ENCODE data around the gene CFAP299. TPM values are rescaled to one million over a fixed set of nuclear protein-coding genes. Genes with fewer than 3 reads are reported as not detected.

CFAP299 gene
- total RNA-seq, 1 experiment from 2014 or later, result not detected

- no peak overlapping the region for H3K27ac ChIP-seq (ENCODE audit: low read depth, low read length, poor library complexity, severe bottlenecking)
- CTCF ChIA-PET, result no interaction called here
- no peaks in the 10 kb centered on the region for H3K9me3 ChIP-seq (ENCODE audit: low read depth, low read length, poor library complexity, severe bottlenecking)
- BruUV-seq (replicated peaks), result no TSS peak
- DNase-seq (ENCODE audit: low spot score), result no peak
- POLR2A ChIA-PET (ENCODE audit: low non-redundant PET), result no interaction called here
- TF ChIP-seq CTCF (conservative IDR thresholded peaks at IDR 0.05; ENCODE audit: low read depth, low read length), result no peak
- H3K4me1 ChIP-seq (ENCODE audit: insufficient read depth, low read length, poor library complexity, severe bottlenecking), result no peaks in the 10 kb centered on the region
- intact Hi-C loops (cut with micrococcal nuclease; ENCODE audit: unreplicated experiment), result no loop called here
- H3K4me3 ChIP-seq (ENCODE audit: low read depth, low read length, poor library complexity, severe bottlenecking), result no peak overlapping the region
- H3K36me3 ChIP-seq (ENCODE audit: insufficient read depth, low read length, poor library complexity, severe bottlenecking), result no peaks in the 10 kb centered on the region
- peaks cover 4% of the 10 kb centered on the region for H3K27me3 ChIP-seq (replicated peaks; ENCODE audit: insufficient read depth, low read depth, low read length, poor library complexity)
Observed at GRCh38 chr4:80948141-80948540, 612.6 kb downstream of the CFAP299 start.

- intact Hi-C loops (cut with micrococcal nuclease; ENCODE audit: unreplicated experiment), result no loop called here
- no peak for DNase-seq (ENCODE audit: low spot score)
- Histone ChIP-seq H3K4me3 (ENCODE audit: low read depth, low read length, poor library complexity, severe bottlenecking) (no peak overlapping the region), H3K36me3 (ENCODE audit: insufficient read depth, low read length, poor library complexity, severe bottlenecking) (no peaks in the 10 kb centered on the region), H3K9me3 (ENCODE audit: low read depth, low read length, poor library complexity, severe bottlenecking) (no peaks in the 10 kb centered on the region), H3K27me3 (replicated peaks; ENCODE audit: insufficient read depth, low read depth, low read length, poor library complexity) (peaks cover 4% of the 10 kb centered on the region), H3K4me1 (ENCODE audit: insufficient read depth, low read length, poor library complexity, severe bottlenecking) (no peaks in the 10 kb centered on the region), H3K27ac (ENCODE audit: low read depth, low read length, poor library complexity, severe bottlenecking) (no peak overlapping the region)
- no TSS peak for BruUV-seq (replicated peaks)
- TF ChIP-seq EZH2 (IDR thresholded peaks at IDR 0.05; ENCODE audit: borderline replicate concordance, low read depth, low read length, poor library complexity, severe bottlenecking) (no peak), CTCF (conservative IDR thresholded peaks at IDR 0.05; ENCODE audit: low read depth, low read length) (no peak)
- CTCF ChIA-PET, result no interaction called here
- POLR2A ChIA-PET (ENCODE audit: low non-redundant PET), result no interaction called here
Observed at GRCh38 chr4:80948995-80949394, 613.5 kb downstream of the CFAP299 start.

- no TSS peak for BruUV-seq (replicated peaks)
- Histone ChIP-seq H3K27me3 (replicated peaks; ENCODE audit: insufficient read depth, low read depth, low read length, poor library complexity) (peaks cover 4% of the 10 kb centered on the region), H3K9me3 (ENCODE audit: low read depth, low read length, poor library complexity, severe bottlenecking) (no peaks in the 10 kb centered on the region), H3K4me1 (ENCODE audit: insufficient read depth, low read length, poor library complexity, severe bottlenecking) (no peaks in the 10 kb centered on the region), H3K27ac (ENCODE audit: low read depth, low read length, poor library complexity, severe bottlenecking) (no peak overlapping the region), H3K4me3 (ENCODE audit: low read depth, low read length, poor library complexity, severe bottlenecking) (no peak overlapping the region), H3K36me3 (ENCODE audit: insufficient read depth, low read length, poor library complexity, severe bottlenecking) (no peaks in the 10 kb centered on the region)
- intact Hi-C loops (cut with micrococcal nuclease; ENCODE audit: unreplicated experiment), result no loop called here
- ChIA-PET CTCF (no interaction called here), POLR2A (ENCODE audit: low non-redundant PET) (no interaction called here)
- TF ChIP-seq CTCF (conservative IDR thresholded peaks at IDR 0.05; ENCODE audit: low read depth, low read length), result no peak
- no peak for TF ChIP-seq EZH2 (IDR thresholded peaks at IDR 0.05; ENCODE audit: borderline replicate concordance, low read depth, low read length, poor library complexity, severe bottlenecking)
- DNase-seq (ENCODE audit: low spot score), result no peak
Observed at GRCh38 chr4:80956421-80956820, 620.9 kb downstream of the CFAP299 start.
